ENCODE data around the gene GJD4.

- TF ChIP-seq SPI1 (IDR thresholded peaks at IDR 0.05; ENCODE audit: low read depth, low read length) (no peak), POU2F2 (IDR thresholded peaks at IDR 0.05; ENCODE audit: low read depth, low read length) (no peak), POLR2AphosphoS5 (IDR thresholded peaks at IDR 0.05; ENCODE audit: low read depth, low read length) (no peak)
Observed at GRCh38 chr10:35657621-35658020, 52.5 kb downstream of the GJD4 start.
